Skeletal muscle satellite cell (primary cell): ENCODE results near the gene ARID1B.
A peak's percentile ranks its signal among the peaks of the same experiment; 100 is the strongest.

Experiments used
- H3K27me3 ChIP-seq: 2 replicates; pipeline ENCODE4 v1.7.0; 2013; ENCODE audit warnings: low read length; ENCODE audit not compliant: control insufficient read depth, insufficient read depth
- H3K36me3 ChIP-seq: 2 replicates; pipeline ENCODE4 v1.7.0; 2013; ENCODE audit warnings: mild to moderate bottlenecking, control low read depth, low read length; ENCODE audit not compliant: insufficient read depth
- H3K4me1 ChIP-seq: 2 replicates; pipeline ENCODE4 v1.7.0; 2013; ENCODE audit warnings: low read length; ENCODE audit not compliant: control insufficient read depth, insufficient read depth
- H3K4me2 ChIP-seq: 2 replicates; pipeline ENCODE4 v1.7.0; 2013; ENCODE audit warnings: mild to moderate bottlenecking, low read length
- H3K4me3 ChIP-seq: 2 replicates; pipeline ENCODE4 v1.7.0; 2013; ENCODE audit warnings: low read length
- H3K9ac ChIP-seq: 2 replicates; pipeline ENCODE4 v1.7.0; 2013; ENCODE audit warnings: mild to moderate bottlenecking, low read depth, low read length, moderate library complexity
- H3K9me3 ChIP-seq: replicated peaks from 2 replicates; pipeline ENCODE4 v1.7.0; 2013; ENCODE audit warnings: mild to moderate bottlenecking, control low read depth, low read length

Gene ARID1B

GRCh38 chr6:156796627-156797026, 19.4 kb downstream of the ARID1B start:
- Histone ChIP-seq H3K4me1 (peaks cover 15% of the 10 kb centered on the region), H3K4me2 (peak overlapping the region; percentile 74), H3K9ac (no peak overlapping the region), H3K36me3 (no peaks in the 10 kb centered on the region), H3K27me3 (no peaks in the 10 kb centered on the region), H3K4me3 (no peak overlapping the region), H3K9me3 (no peaks in the 10 kb centered on the region)

GRCh38 chr6:156797901-156798735, 20.9 kb downstream of the ARID1B start:
- Histone ChIP-seq H3K9me3 (no peaks in the 10 kb centered on the region), H3K9ac (no peak overlapping the region), H3K36me3 (no peaks in the 10 kb centered on the region), H3K4me1 (peaks cover 15% of the 10 kb centered on the region), H3K4me2 (no peak overlapping the region), H3K4me3 (no peak overlapping the region), H3K27me3 (no peaks in the 10 kb centered on the region)

- H3K9me3 ChIP-seq: no peaks in the 10 kb centered on the region
- no peak overlapping the region for H3K9ac ChIP-seq
- peaks cover 1% of the 10 kb centered on the region for H3K4me1 ChIP-seq
These were observed 24.5 kb downstream of the ARID1B start for GRCh38 chr6:156801712-156802111.

GRCh38 chr6:156803353-156803752, 26.2 kb downstream of the ARID1B start:
- Histone ChIP-seq H3K4me2 (no peak overlapping the region), H3K27me3 (no peaks in the 10 kb centered on the region), H3K9me3 (no peaks in the 10 kb centered on the region), H3K36me3 (no peaks in the 10 kb centered on the region), H3K9ac (no peak overlapping the region), H3K4me3 (no peak overlapping the region), H3K4me1 (no peaks in the 10 kb centered on the region)

More at GRCh38 chr6:156801712-156802111, 24.5 kb downstream of the ARID1B start:
- Histone ChIP-seq H3K4me2 (peak overlapping the region; percentile 8), H3K27me3 (no peaks in the 10 kb centered on the region), H3K4me3 (no peak overlapping the region), H3K36me3 (no peaks in the 10 kb centered on the region)

- Histone ChIP-seq H3K9me3 (no peaks in the 10 kb centered on the region), H3K4me3 (no peak overlapping the region), H3K4me1 (peaks cover 5% of the 10 kb centered on the region), H3K27me3 (no peaks in the 10 kb centered on the region), H3K4me2 (no peak overlapping the region), H3K9ac (no peak overlapping the region), H3K36me3 (no peaks in the 10 kb centered on the region)
These were observed 27.2 kb downstream of the ARID1B start for GRCh38 chr6:156804402-156804801.

GRCh38 chr6:156806155-156806554, 29.0 kb downstream of the ARID1B start:
- H3K4me3 ChIP-seq: no peak overlapping the region
- no peaks in the 10 kb centered on the region for H3K27me3 ChIP-seq
- peaks cover 5% of the 10 kb centered on the region for H3K4me1 ChIP-seq
- H3K4me2 ChIP-seq: no peak overlapping the region
- H3K9ac ChIP-seq: no peak overlapping the region
- no peaks in the 10 kb centered on the region for H3K9me3 ChIP-seq
- no peaks in the 10 kb centered on the region for H3K36me3 ChIP-seq

- H3K27me3 ChIP-seq: no peaks in the 10 kb centered on the region
These were observed 29.9 kb downstream of the ARID1B start for GRCh38 chr6:156807028-156807427.

GRCh38 chr6:156807795-156808194, 30.6 kb downstream of the ARID1B start:
- Histone ChIP-seq H3K36me3 (no peaks in the 10 kb centered on the region), H3K4me3 (no peak overlapping the region), H3K9me3 (no peaks in the 10 kb centered on the region), H3K9ac (no peak overlapping the region), H3K4me1 (peaks cover 5% of the 10 kb centered on the region), H3K4me2 (no peak overlapping the region), H3K27me3 (no peaks in the 10 kb centered on the region)

More at GRCh38 chr6:156807028-156807427, 29.9 kb downstream of the ARID1B start:
- Histone ChIP-seq H3K9me3 (no peaks in the 10 kb centered on the region), H3K4me1 (peaks cover 5% of the 10 kb centered on the region), H3K36me3 (no peaks in the 10 kb centered on the region), H3K4me2 (no peak overlapping the region), H3K4me3 (no peak overlapping the region), H3K9ac (no peak overlapping the region)

GRCh38 chr6:156808287-156808686, 31.1 kb downstream of the ARID1B start:
- Histone ChIP-seq H3K4me1 (peaks cover 5% of the 10 kb centered on the region), H3K27me3 (no peaks in the 10 kb centered on the region), H3K9me3 (no peaks in the 10 kb centered on the region), H3K9ac (no peak overlapping the region), H3K36me3 (no peaks in the 10 kb centered on the region), H3K4me3 (no peak overlapping the region), H3K4me2 (no peak overlapping the region)

- Histone ChIP-seq H3K36me3 (no peaks in the 10 kb centered on the region), H3K9ac (no peak overlapping the region), H3K4me1 (peaks cover 5% of the 10 kb centered on the region)
These were observed 31.9 kb downstream of the ARID1B start for GRCh38 chr6:156809034-156809433.

GRCh38 chr6:156809446-156810178, 32.4 kb downstream of the ARID1B start:
- Histone ChIP-seq H3K4me3 (no peak overlapping the region), H3K9me3 (no peaks in the 10 kb centered on the region), H3K36me3 (no peaks in the 10 kb centered on the region), H3K9ac (no peak overlapping the region), H3K27me3 (no peaks in the 10 kb centered on the region), H3K4me1 (peaks cover 5% of the 10 kb centered on the region), H3K4me2 (no peak overlapping the region)

More at GRCh38 chr6:156809034-156809433, 31.9 kb downstream of the ARID1B start:
- Histone ChIP-seq H3K4me2 (no peak overlapping the region), H3K27me3 (no peaks in the 10 kb centered on the region), H3K4me3 (no peak overlapping the region), H3K9me3 (no peaks in the 10 kb centered on the region)
